Esophagus squamous epithelium (tissue), 5 donors: ENCODE results near the gene SPTBN5. TPM values are rescaled to one million over a fixed set of nuclear protein-coding genes. Genes with fewer than 3 reads are reported as not detected.
A peak's percentile ranks its signal among the peaks of the same experiment; 100 is the strongest.

Experiments used
- DNase-seq: peaks from one replicate; lab custom pipeline; 2025; lab: John Stamatoyannopoulos, UW
- H3K27ac ChIP-seq, 4 donors: fragments of 200-600 bp; sonication (generic); one replicate each; pipeline ENCODE4 v1.5.1; 2016 to 2019; ENCODE audit warnings: mild to moderate bottlenecking in 1 of 4
- H3K27me3 ChIP-seq, 4 donors: fragments of 200-600 bp; sonication (generic); 1 replicate in 3 of 4; 2 replicates in 1 of 4; pipeline versions ENCODE4 v1.5.1 to v1.6.0; 2017 to 2021; ENCODE audit warnings: antibody characterized with exemption in 1 of 4
- H3K36me3 ChIP-seq, 3 donors: fragments of 200-600 bp; sonication (generic); one replicate each; pipeline ENCODE4 v1.5.1; 2016 to 2019
- H3K4me1 ChIP-seq, 3 donors: fragments of 200-600 bp; sonication (generic); one replicate each; pipeline ENCODE4 v1.5.1; 2017 to 2019
- H3K4me3 ChIP-seq, 4 donors: fragments of 200-600 bp; sonication (generic); 1 replicate in 3 of 4; 2 replicates in 1 of 4; pipeline ENCODE4 v1.5.1; 2016 to 2019; ENCODE audit warnings: mild to moderate bottlenecking in 2 of 4, moderate library complexity in 1 of 4
- H3K9me3 ChIP-seq, 3 donors: fragments of 200-600 bp; sonication (generic); one replicate each; pipeline ENCODE4 v1.5.1; 2016 to 2019
- POLR2A ChIP-seq, 4 donors: fragments of 450-650 bp; IDR thresholded peaks; one replicate each; pipeline ENCODE4 v1.6.1; 2017; ENCODE audit warnings: antibody characterized with exemption in 4 of 4, mild to moderate bottlenecking in 4 of 4, moderate library complexity in 3 of 4
- WGBS, 2 donors: methylation state at CpG; one replicate each; pipeline ENCODE4 v1.1.5; 2018; 5-methylcytosine and 5-hydroxymethylcytosine counted together
- intact Hi-C: fragments of 100-400 bp; cut with DNase I; formaldehyde crosslinking; loops from one replicate; pipeline ENCODE4 v1.15.0; 2022
- total RNA-seq, 4 donors: library from RNA; depleted of rRNA; stranded (reverse); fragments of >200 nt; gene quantifications; one replicate each; pipeline ENCODE4 v1.1.0, GENCODE V29; 2016
- TF ChIP-seq, protein P1 (sequence below), 6 experiments: fragments of 450-650 bp in 4 of 6; fragments of 200-600 bp in 2 of 6; sonication (generic) in 2 of 6; IDR thresholded peaks; one replicate each; pipeline ENCODE4 v1.5.1; 2016 to 2019; ENCODE audit warnings: antibody characterized with exemption in 6 of 6, mild to moderate bottlenecking in 4 of 6, moderate library complexity in 4 of 6
- donor health status: DM: yes; HTN: yes; CAD: no.

The SPTBN5 gene
- total RNA-seq, 4 donors from 2014 or later: 1.9 to 4.4 (median 3.4) TPM

DNA sequence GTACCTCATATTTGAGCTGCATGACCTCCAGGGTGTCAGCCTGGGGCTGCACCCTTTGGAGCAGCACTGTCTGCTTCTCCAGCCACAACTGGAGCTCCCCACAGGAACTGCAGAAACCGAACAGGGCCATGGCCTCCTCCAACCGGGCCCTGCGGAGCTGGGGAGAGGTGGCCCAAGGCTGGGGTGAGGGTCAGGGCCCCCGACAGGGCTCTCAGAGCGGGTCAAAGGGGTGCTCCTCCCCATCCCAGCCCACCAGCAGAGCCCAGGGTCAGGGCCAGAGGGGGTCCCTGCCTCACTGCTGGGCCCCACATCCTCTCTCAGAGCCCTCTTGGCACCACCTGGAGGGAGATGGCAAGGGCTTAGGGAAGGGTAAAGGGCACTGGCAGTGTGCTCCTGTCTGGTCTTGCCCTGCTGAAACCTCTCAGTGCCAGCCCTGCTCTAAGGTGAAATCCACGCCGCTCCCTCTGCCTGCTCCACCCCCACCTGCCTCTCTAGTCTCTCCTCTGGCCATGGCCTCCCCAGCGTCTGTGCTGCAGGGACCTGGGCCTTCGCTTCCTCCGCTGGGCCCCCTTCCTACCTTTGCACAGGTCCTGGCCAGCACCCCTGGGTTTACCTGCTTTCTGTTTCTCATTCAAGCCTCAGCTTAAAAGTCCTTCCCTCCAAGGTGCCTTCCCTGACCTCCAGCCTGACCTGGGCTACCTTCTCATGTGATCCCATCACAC lies 13.5 kb downstream of the SPTBN5 start:
- TF ChIP-seq, protein P1, sequence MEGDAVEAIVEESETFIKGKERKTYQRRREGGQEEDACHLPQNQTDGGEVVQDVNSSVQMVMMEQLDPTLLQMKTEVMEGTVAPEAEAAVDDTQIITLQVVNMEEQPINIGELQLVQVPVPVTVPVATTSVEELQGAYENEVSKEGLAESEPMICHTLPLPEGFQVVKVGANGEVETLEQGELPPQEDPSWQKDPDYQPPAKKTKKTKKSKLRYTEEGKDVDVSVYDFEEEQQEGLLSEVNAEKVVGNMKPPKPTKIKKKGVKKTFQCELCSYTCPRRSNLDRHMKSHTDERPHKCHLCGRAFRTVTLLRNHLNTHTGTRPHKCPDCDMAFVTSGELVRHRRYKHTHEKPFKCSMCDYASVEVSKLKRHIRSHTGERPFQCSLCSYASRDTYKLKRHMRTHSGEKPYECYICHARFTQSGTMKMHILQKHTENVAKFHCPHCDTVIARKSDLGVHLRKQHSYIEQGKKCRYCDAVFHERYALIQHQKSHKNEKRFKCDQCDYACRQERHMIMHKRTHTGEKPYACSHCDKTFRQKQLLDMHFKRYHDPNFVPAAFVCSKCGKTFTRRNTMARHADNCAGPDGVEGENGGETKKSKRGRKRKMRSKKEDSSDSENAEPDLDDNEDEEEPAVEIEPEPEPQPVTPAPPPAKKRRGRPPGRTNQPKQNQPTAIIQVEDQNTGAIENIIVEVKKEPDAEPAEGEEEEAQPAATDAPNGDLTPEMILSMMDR (IDR thresholded peaks at IDR 0.05): no peak
- TF ChIP-seq POLR2A (IDR thresholded peaks at IDR 0.05): no peak
- Histone ChIP-seq H3K27ac (peak overlapping the region in 1 of 4 donors; percentile 65), H3K4me1 (peaks cover 27 to 68% (median 43%) of the 10 kb centered on the region in 3 donors), H3K27me3 (peaks cover 0 to 19% (median 0%) of the 10 kb centered on the region in 4 donors), H3K36me3 (no peaks in the 10 kb centered on the region), H3K4me3 (no peak overlapping the region), H3K9me3 (no peaks in the 10 kb centered on the region)
- 72 to 78% methylated on average over 5 of the region's 10 CpGs for WGBS, 2 donors
- intact Hi-C loops: no loop called here
- no peak for DNase-seq

DNA sequence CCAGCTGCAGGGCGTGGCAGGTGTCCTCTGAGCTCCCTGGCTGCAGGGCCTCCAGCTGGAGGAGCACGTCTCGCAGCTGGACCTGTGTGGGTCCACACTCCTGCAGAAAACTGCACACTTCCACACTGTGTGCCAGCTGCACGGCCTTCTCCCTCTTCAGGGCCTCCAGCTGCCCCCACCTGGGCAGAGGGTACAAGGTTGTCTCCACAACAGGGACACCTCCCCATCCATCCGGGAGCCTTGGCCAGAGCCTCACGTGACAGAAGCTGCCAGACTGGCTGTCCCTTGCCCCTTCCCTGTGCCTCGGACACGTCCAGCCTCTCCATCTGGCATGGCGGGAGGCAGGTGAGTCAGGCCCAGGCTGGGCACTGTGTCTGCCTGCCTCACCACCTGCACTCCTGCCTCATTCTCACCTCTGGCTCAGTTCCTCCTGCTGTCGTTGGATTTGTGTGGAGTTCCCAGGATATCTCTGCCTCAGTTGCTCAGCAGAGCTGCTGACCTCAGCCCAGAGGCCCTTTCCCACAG lies 14.5 kb downstream of the SPTBN5 start:
- no peak for DNase-seq
- intact Hi-C loops: no loop called here
- peaks cover 27 to 68% (median 43%) of the 10 kb centered on the region in 3 donors for H3K4me1 ChIP-seq
- peaks cover 0 to 19% (median 0%) of the 10 kb centered on the region in 4 donors for H3K27me3 ChIP-seq
- H3K27ac ChIP-seq: peak overlapping the region in 1 of 4 donors; percentile 65
- no peak overlapping the region for H3K4me3 ChIP-seq
- TF ChIP-seq, protein P1 (IDR thresholded peaks at IDR 0.05): no peak
- no peak for TF ChIP-seq POLR2A (IDR thresholded peaks at IDR 0.05)
- 67 to 74% methylated on average over 7 to 8 of the region's 10 CpGs for WGBS, 2 donors
- no peaks in the 10 kb centered on the region for H3K36me3 ChIP-seq
- no peaks in the 10 kb centered on the region for H3K9me3 ChIP-seq

DNA sequence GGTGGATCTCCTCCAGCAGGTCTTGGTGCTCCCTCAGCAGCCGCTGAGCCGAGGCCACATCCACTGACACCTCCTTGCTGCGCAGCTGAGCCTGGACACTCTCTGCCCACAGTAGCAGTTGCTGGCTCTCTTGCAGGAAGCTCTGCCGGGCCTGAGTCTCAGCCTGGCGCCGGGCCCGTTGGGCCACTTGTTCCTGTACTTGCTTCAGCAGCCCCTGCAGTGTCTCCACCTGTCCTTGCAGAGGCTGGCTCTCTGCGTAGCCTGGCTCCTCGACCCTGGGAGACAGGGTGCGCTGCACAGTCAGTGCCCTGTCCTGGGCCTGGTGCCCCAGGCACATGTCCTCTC lies 15.5 kb downstream of the SPTBN5 start:
- H3K27ac ChIP-seq: no peak overlapping the region

DNA sequence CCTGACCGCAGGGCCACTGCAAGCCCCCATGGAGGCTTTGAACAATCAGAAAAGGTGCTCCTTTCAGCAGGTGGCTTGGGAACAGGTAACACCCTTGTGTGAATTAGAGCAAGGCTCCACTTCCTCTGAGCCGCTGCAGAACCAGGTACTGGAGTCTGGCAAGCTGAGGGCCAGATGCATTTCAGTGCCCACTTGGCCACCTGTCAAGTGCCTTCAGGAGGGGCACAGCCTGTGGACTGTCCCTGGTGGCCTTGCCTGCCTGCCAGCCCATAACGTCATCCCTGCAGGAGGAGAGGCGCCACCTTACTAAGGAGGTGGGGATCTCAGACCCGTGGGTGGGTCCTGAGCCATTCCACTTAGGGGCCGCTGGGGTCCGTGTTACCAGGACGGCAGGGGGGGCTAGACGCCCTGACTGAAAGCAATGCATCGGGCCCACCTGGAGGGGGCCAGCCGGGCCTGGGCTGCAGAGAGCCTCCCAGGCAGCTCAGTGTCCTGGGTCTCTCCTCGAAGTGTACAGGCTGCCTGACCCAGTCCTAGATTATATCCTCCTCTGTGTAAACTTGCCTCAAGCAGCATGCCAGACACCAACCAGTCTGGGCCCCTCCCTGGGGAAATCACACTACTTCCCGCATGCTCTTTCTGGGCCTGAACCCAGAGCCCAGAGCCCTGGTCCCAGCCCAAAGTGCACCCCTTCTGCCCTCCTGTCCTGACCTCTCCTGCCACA lies 16.1 kb downstream of the SPTBN5 start:
- H3K4me3 ChIP-seq: no peak overlapping the region
- intact Hi-C loops: no loop called here
- 76 to 89% methylated on average over 2 to 7 of the region's 13 CpGs for WGBS, 2 donors
- no peak for DNase-seq
- H3K9me3 ChIP-seq: no peaks in the 10 kb centered on the region
- no peak overlapping the region for H3K27ac ChIP-seq
- H3K27me3 ChIP-seq: peaks cover 0 to 19% (median 0%) of the 10 kb centered on the region in 4 donors
- H3K4me1 ChIP-seq: peaks cover 27 to 68% (median 42%) of the 10 kb centered on the region in 3 donors
- TF ChIP-seq, protein P1 (IDR thresholded peaks at IDR 0.05): no peak
- TF ChIP-seq POLR2A (IDR thresholded peaks at IDR 0.05): no peak
- H3K36me3 ChIP-seq: no peaks in the 10 kb centered on the region

More for the DNA sequence above, 15.5 kb downstream of the SPTBN5 start:
- no peak for TF ChIP-seq POLR2A (IDR thresholded peaks at IDR 0.05)
- TF ChIP-seq, protein P1 (IDR thresholded peaks at IDR 0.05): no peak
- Histone ChIP-seq H3K36me3 (no peaks in the 10 kb centered on the region), H3K4me3 (no peak overlapping the region), H3K27me3 (peaks cover 0 to 19% (median 0%) of the 10 kb centered on the region in 4 donors), H3K4me1 (peaks cover 27 to 68% (median 43%) of the 10 kb centered on the region in 3 donors), H3K9me3 (no peaks in the 10 kb centered on the region)
- intact Hi-C loops: no loop called here
- 100% methylated on average over 1 of the region's 10 CpGs; no CpG with 5 or more reads in 1 of the 2 donors for WGBS, 2 donors
- DNase-seq: no peak
